ENCODE results near the gene NRARP.
"Not testable (repeated sequence)": the region's sequence is repeated elsewhere in the genome, so short reads cannot be mapped to it uniquely, and the experiment has no call there.

The NRARP gene, protein sequence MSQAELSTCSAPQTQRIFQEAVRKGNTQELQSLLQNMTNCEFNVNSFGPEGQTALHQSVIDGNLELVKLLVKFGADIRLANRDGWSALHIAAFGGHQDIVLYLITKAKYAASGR

GRCh38 chr9:137302118-137302448 is at the start of gene NRARP:
TSS of gene NRARP (minus strand) at chr9:137302271. CDS start at chr9:137301928, 343 bp downstream.
- peak; percentile 36 to 45 for DNase-seq (ENCODE audit: low read depth in 2 of 2)

- DNase-seq (ENCODE audit: low read depth in 2 of 2) = no peak
These were observed 48.9 kb upstream of the NRARP start for GRCh38 chr9:137350696-137351584.

- no peak for DNase-seq (ENCODE audit: low read depth in 2 of 2)
These were observed 47.5 kb upstream of the NRARP start for GRCh38 chr9:137349471-137350033.

- no peak for DNase-seq (ENCODE audit: low read depth in 2 of 2)
These were observed 46.8 kb upstream of the NRARP start for GRCh38 chr9:137348769-137349470.

DNA sequence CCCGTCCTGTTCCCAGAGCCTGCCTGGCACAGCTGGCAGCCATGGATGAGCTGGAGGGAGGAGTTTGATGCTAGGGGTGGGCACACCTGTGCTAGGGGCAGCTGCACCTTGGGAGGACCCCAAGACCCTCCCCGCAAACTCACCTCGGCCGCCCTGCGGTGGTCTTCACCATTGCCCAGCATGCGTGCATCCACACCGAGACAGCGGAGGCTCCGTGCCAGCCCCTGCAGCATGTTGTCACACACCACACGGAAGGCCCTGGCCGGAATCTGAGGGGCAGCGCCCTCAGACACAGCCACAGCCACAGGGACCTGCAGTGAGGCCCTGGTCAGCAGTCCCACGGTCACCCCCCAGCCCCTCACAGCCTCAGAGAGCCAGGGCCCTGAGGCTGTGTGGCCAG is 45.9 kb upstream of the NRARP start:
- no peak for DNase-seq (ENCODE audit: low read depth in 2 of 2)

- DNase-seq (ENCODE audit: low read depth in 2 of 2) = no peak
These were observed 40.4 kb upstream of the NRARP start for GRCh38 chr9:137342482-137342881.

- DNase-seq (ENCODE audit: low read depth in 2 of 2) = no peak
These were observed 39.2 kb upstream of the NRARP start for GRCh38 chr9:137341227-137341626.

- not testable (repeated sequence) for DNase-seq (ENCODE audit: low read depth in 2 of 2)
These were observed 37.9 kb upstream of the NRARP start for GRCh38 chr9:137339908-137340462.

DNA sequence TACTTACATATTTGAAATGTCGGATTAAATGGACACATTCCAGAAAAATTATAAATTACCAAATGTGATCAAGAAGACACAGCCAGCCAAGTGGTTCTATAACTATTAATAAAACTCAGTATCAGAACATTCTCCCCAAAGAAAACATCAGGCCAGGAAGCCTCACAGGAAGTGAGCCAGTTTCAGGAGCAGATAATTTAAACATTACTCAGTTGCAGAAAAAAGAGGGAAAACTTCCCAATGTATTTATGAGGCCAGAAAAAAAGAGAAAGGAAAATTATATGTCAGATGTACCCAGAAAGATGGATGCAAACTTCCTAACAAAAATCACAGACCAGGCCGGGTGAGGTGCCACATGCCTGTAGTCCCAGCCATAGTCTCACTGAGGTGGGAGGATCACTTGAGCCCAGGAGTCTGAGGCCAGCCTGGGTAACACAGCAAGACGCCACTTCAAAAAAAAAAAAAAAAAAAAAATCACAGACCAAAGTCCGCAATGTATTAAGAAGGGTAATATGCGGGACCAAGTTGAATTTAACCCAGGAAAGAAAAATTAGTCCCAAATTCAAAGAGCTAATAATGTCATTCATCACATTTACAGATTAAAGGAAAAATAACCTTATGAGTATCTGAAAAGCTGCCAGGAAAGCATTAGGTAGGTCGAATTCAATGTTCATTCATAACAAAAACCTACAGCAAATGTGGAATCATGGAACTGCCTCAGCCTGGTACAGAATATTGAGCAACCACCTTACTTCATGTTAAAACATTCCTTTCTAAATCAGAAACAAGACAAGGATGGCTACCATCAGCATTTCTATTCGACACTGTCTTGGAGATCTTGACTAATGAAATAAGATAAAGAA is 37.2 kb upstream of the NRARP start:
- DNase-seq (ENCODE audit: low read depth in 2 of 2) = no peak

DNA sequence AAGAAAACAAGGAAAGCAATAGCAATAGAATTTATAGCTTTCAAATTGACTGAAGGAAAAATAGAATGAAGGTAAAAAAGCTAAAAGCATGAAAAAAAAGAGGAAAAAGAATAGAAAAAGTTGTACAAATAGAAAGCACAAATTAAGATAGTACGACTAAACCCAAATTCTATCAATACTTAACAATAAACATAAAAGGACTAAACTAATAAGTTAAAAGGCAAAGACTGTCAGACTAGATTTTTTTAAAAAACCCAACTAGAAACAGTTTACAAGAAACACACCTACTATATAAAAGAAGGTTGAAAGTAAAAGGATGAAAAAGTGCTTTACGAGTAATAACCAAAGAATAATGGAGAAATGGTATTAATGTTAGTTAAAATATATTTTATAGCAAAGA is 34.7 kb upstream of the NRARP start:
- DNase-seq (ENCODE audit: low read depth in 2 of 2) = no peak

DNA sequence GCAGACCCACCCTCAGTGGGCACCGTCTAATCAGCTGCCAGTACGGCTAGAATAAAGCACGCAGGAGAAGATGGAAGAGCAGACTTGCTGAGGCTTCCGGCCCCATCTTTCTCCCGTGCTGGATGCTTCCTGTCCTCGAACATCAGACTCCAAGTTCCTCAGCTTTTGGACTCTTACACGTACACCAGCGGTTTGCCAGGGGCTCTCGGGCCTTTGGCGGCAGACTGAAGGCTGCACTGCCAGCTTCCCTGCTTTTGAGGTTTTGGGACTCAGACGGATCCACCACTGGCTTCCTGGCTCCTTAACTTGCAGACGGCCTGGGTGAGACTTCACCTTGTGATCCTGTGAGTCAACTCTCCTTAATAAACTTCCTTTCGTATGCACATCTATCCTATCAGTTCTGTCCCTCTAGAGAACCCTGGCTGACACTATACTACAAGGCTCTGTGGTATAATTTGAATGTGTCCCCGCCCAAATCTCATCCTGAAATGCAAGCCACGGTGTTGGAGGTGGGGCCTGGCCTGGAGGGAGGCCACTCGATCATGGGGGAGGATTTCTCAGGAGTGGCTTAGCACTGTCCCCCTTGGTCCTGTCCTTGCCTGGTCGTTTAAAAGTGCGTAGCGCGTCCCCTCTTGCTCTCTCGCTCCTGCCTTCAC is 31.1 kb upstream of the NRARP start:
- no peak for DNase-seq (ENCODE audit: low read depth in 2 of 2)

DNA sequence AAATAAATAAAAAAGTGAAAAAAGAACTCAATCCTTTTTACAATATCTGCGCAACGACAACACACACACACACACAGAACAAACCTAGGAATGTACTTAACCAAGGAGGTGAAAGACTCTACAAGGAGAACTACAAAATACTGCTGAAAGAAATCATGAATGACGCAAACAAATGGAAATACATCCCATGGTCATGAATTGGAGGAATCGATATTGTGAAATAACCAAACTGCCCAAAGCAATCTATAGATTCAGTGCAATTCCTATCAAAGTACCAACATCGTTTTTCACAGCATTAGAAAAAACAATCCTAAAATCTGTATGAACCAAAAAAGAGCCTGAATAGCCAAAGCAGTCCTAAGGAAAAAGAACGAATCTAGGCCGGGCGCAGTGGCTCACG is 29.9 kb upstream of the NRARP start:
- no peak for DNase-seq (ENCODE audit: low read depth in 2 of 2)

DNA sequence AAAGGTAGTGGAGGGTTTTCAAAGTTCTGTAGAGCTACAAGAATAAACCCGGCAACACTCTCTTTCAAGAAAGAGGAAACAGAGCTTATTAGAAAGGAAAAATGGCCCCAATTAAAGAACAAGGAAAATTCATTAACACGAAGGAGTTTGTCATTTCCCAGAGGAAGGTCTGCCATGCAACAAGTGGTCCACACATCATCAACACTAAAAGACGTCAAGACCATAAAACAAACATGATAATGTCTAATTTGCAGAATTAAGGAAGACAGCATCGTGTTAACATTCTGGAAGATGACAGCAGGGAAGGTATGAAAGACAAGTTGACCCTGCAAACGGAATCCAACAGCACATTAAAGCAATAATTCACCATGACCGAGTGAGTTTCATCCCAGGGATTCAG is 28.6 kb upstream of the NRARP start:
- DNase-seq (ENCODE audit: low read depth in 2 of 2) = no peak

DNA sequence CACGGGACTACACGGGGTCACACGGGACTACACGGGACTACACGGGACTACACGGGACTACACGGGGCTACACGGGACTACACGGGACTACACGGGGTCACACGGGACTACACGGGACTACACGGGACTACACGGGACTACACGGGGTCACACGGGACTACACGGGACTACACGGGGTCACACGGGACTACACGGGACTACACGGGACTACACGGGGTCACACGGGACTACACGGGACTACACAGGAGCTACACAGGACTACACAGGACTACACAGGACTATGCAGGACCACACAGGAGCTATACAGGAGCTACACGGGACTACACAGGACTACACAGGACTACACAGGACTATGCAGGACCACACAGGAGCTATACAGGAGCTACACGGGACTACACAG is 27.5 kb upstream of the NRARP start:
- not testable (repeated sequence) for DNase-seq (ENCODE audit: low read depth in 2 of 2)

- not testable (repeated sequence) for DNase-seq (ENCODE audit: low read depth in 2 of 2)
These were observed 25.8 kb upstream of the NRARP start for GRCh38 chr9:137327641-137328550.

- DNase-seq (ENCODE audit: low read depth in 2 of 2) = no peak
These were observed 24.5 kb upstream of the NRARP start for GRCh38 chr9:137326445-137327065.

DNA sequence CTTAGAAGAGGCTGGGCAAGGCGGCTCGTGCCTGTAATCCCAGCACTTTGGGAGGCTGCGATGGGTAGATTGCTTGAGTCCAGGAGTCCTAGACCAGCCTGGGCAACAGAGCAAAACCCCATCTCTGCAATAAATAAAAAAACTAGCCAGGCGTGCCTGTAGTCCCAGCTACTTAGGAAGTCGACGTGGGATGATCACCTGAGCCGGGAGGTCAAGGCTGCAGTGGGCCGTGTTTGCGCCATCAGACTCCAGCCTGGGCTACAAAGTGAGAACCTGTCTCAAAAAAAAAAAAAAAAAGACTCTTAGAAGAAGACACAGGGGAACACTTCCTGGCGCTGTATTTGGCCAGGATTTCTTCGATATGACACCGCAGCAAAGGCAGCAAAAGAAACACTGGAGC is 23.7 kb upstream of the NRARP start:
- no peak for DNase-seq (ENCODE audit: low read depth in 2 of 2)

- DNase-seq (ENCODE audit: low read depth in 2 of 2) = no peak
These were observed 23.1 kb upstream of the NRARP start for GRCh38 chr9:137325124-137325523.

Data from fibroblast of skin of left biceps (primary cell).